NCI-H774 (cell line): ENCODE measurements around the gene MAP1A.
A peak's percentile ranks its signal among the peaks of the same experiment; 100 is the strongest.

ENCODE experiments used
- DNase-seq: peaks from one replicate; lab custom pipeline; 2025; lab: John Stamatoyannopoulos, UW

The MAP1A gene

GRCh38 chr15:43517354-43518196 is at the start of gene MAP1A:
TSS of gene MAP1A (plus strand) at chr15:43517608. CDS start at chr15:43521474, 3,866 bp downstream.
- DNase-seq: no peak

GRCh38 chr15:43469867-43470266 is 47.5 kb upstream of the MAP1A start:
- no peak for DNase-seq

- DNase-seq: no peak
Measured at GRCh38 chr15:43471975-43472374, 45.4 kb upstream of the MAP1A start.

- no peak for DNase-seq
Measured at GRCh38 chr15:43473885-43474284, 43.5 kb upstream of the MAP1A start.

- no peak for DNase-seq
Measured at GRCh38 chr15:43483297-43484128, 33.9 kb upstream of the MAP1A start.

- DNase-seq: no peak
Measured at GRCh38 chr15:43484455-43484854, 33.0 kb upstream of the MAP1A start.

GRCh38 chr15:43487271-43487895 is 30.0 kb upstream of the MAP1A start:
- DNase-seq: no peak

- DNase-seq: no peak
Measured at GRCh38 chr15:43488790-43489189, 28.6 kb upstream of the MAP1A start.

- DNase-seq: no peak
Measured at GRCh38 chr15:43489191-43489590, 28.2 kb upstream of the MAP1A start.

- no peak for DNase-seq
Measured at GRCh38 chr15:43492266-43492665, 25.1 kb upstream of the MAP1A start.

- DNase-seq: peak; percentile 92
Measured at GRCh38 chr15:43492673-43493601, 24.5 kb upstream of the MAP1A start, which contains the start of gene TP53BP1. TSS of gene TP53BP1 (minus strand) at chr15:43493156. CDS start at chr15:43493043, 113 bp downstream.

GRCh38 chr15:43493703-43494472 is 23.5 kb upstream of the MAP1A start:
- DNase-seq: no peak

- no peak for DNase-seq
Measured at GRCh38 chr15:43498990-43499389, 18.4 kb upstream of the MAP1A start.

- DNase-seq: no peak
Measured at GRCh38 chr15:43499635-43500034, 17.8 kb upstream of the MAP1A start.

GRCh38 chr15:43505738-43506137 is 11.7 kb upstream of the MAP1A start:
- no peak for DNase-seq

GRCh38 chr15:43508421-43508820 is 9.0 kb upstream of the MAP1A start:
- no peak for DNase-seq

- no peak for DNase-seq
Measured at GRCh38 chr15:43508991-43509659, 8.3 kb upstream of the MAP1A start.

GRCh38 chr15:43509660-43510199 is 7.7 kb upstream of the MAP1A start:
- DNase-seq: no peak

GRCh38 chr15:43510200-43511011 is 7.0 kb upstream of the MAP1A start:
- DNase-seq: peak; percentile 98
